Right lobe of liver (tissue), 4 donors: ENCODE measurements around the gene LHFPL6.

Experiments
- CTCF ChIP-seq, 4 donors: fragments of 200-600 bp in 3 of 4; fragments of 450-650 bp in 1 of 4; IDR thresholded peaks; one replicate each; pipeline versions ENCODE4 v1.5.1 to v1.8.0; 2016 to 2022; ENCODE audit warnings: antibody characterized with exemption in 4 of 4, mild to moderate bottlenecking in 2 of 4
- POLR2A ChIP-seq: fragments of 450-650 bp; IDR thresholded peaks from one replicate; pipeline ENCODE4 v1.6.1; 2017; ENCODE audit warnings: antibody characterized with exemption, mild to moderate bottlenecking
- donor health status: DM: no; HTN: no; CAD: no.
- donor health status: DM: no; HTN: no; CAD: no.
- donor health status: DM: no; HTN: yes; CAD: no.

GRCh38 chr13:39521701-39522100 is 81.3 kb downstream of the LHFPL6 start:
- no peak for TF ChIP-seq CTCF (IDR thresholded peaks at IDR 0.05)
- TF ChIP-seq POLR2A: no peak
